Neural crest cell (in vitro differentiated cells): ENCODE measurements around the gene ADD2. TPM values are rescaled to one million over a fixed set of nuclear protein-coding genes. Genes with fewer than 3 reads are reported as not detected.
"Not testable (repeated sequence)": the region's sequence is repeated elsewhere in the genome, so short reads cannot be mapped to it uniquely, and the experiment has no call there.

Experiments
- DNase-seq: peaks from one replicate; pipeline ENCODE4 v3.0.0; 2021; ENCODE audit warnings: low read depth, mixed read lengths, low spot score
- H3K27ac Mint-ChIP-seq: one replicate; pipeline ENCODE4 v1.8.0; 2021; ENCODE audit warnings: mild to moderate bottlenecking, mixed read lengths; ENCODE audit not compliant: unreplicated experiment
- H3K27me3 Mint-ChIP-seq: 2 replicates; pipeline ENCODE4 v1.8.0; 2021; ENCODE audit warnings: low read depth, mild to moderate bottlenecking, mixed read lengths
- H3K36me3 Mint-ChIP-seq: 2 replicates; pipeline ENCODE4 v1.8.0; 2021; ENCODE audit warnings: low read depth, mild to moderate bottlenecking, mixed read lengths
- H3K4me1 Mint-ChIP-seq: 2 replicates; pipeline ENCODE4 v1.8.0; 2021; ENCODE audit warnings: mixed read lengths
- H3K4me3 Mint-ChIP-seq: one replicate; pipeline ENCODE4 v1.8.0; 2021; ENCODE audit warnings: mild to moderate bottlenecking, mixed read lengths
- H3K9me3 Mint-ChIP-seq: 2 replicates; pipeline ENCODE4 v1.8.0; 2021; ENCODE audit warnings: mixed read lengths
- CTCF ChIP-seq: fragments of 200-600 bp; sonication (generic); conservative IDR thresholded peaks from 2 replicates; pipeline ENCODE4 v1.5.0; 2021; ENCODE audit warnings: antibody characterized with exemption, mild to moderate bottlenecking
- total RNA-seq: library from RNA; stranded (reverse); gene quantifications from 2 replicates; pipeline ENCODE4 v1.2.1, GENCODE V29; 2021

The ADD2 gene
- total RNA-seq, 1 donor from 2014 or later, result 31.8 TPM

DNA sequence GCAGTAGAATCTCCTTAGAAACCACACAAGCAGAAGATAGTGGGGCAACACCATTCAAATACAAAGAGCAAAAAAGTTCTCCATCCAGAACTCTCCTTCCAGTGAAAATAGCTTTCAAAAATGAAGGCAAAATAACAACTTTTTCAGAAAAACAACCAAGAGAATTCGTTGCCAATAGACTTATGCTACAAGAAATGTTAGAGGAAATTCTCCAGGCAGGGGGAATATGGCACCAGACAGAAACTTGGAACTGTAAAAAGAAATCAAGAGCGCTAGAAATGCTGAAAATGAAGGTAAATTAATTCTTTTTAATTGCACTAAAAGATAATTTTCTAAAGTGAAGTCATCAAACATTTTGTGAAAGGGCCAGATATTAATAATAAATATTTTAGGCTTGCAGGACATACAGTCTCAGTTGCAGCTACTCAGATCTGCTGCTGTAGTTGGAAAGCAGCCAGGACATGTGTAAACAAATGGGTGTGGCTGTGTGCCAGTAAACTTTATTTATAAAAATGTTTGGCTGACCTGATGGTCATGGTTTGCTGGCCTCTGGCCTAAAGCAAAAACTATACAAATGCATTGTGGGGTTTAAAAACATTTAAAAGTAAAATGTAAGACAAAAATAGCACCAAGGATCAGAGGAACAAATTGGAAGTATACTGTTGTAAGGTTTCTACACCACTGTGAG is 140.6 kb downstream of the ADD2 start:
- Mint-ChIP-seq H3K4me1 (peaks cover 10% of the 10 kb centered on the region), H3K4me3 (no peak overlapping the region), H3K27ac (no peak overlapping the region), H3K36me3 (no peaks in the 10 kb centered on the region), H3K27me3 (peaks cover 32% of the 10 kb centered on the region), H3K9me3 (no peaks in the 10 kb centered on the region)
- DNase-seq, result no peak
- no peak for TF ChIP-seq CTCF

DNA sequence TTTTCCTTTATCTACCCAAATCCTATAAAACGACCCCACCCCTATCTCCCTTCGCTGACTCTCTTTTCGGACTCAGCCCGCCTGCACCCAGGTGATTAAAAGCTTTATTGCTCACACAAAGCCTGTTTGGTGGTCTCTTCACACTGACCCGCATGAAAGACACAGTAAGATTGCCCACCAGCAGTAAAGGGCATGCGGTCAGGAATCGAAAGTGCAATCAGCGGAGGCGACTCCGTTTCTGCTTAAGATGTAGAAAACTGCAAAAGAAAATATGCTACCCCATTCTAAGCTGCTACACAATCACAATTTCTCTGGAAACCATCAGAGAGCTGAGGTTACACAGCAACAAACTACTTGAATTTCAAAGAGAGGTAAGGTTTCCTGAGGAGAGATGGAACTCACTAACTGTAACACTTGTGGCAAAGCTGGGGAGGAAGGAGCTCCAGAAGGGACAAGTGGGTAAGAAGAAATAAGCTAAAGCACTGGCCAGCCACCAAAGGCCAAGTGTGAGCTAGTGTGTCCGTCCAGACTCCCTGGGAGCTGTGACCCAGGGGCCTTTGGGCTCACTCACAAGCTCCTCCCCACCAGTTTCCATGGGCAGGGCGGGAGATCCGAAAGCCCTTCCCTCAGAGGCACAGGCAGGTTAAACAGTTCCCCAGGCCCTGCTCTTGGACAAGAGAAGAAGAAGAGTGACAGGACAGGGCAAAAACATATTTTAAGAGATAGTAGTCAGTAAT is 141.6 kb downstream of the ADD2 start:
- Mint-ChIP-seq H3K36me3 (no peaks in the 10 kb centered on the region), H3K27ac (no peak overlapping the region), H3K4me3 (no peak overlapping the region), H3K27me3 (peaks cover 33% of the 10 kb centered on the region), H3K4me1 (peaks cover 10% of the 10 kb centered on the region), H3K9me3 (no peaks in the 10 kb centered on the region)
- TF ChIP-seq CTCF, result no peak
- no peak for DNase-seq

GRCh38 chr2:70621536-70621935 is 146.5 kb downstream of the ADD2 start:
- H3K4me1 Mint-ChIP-seq, DNase-seq, H3K4me3 Mint-ChIP-seq, H3K27ac Mint-ChIP-seq, H3K9me3 Mint-ChIP-seq, H3K36me3 Mint-ChIP-seq: not testable (repeated sequence)
- H3K27me3 Mint-ChIP-seq, result peaks cover 41% of the 10 kb centered on the region

GRCh38 chr2:70620020-70620419 is 148.0 kb downstream of the ADD2 start:
- DNase-seq, result no peak
- Mint-ChIP-seq H3K4me3 (no peak overlapping the region), H3K4me1 (no peaks in the 10 kb centered on the region), H3K27me3 (peaks cover 35% of the 10 kb centered on the region), H3K36me3 (no peaks in the 10 kb centered on the region), H3K27ac (no peak overlapping the region), H3K9me3 (no peaks in the 10 kb centered on the region)
- TF ChIP-seq CTCF, result no peak

DNA sequence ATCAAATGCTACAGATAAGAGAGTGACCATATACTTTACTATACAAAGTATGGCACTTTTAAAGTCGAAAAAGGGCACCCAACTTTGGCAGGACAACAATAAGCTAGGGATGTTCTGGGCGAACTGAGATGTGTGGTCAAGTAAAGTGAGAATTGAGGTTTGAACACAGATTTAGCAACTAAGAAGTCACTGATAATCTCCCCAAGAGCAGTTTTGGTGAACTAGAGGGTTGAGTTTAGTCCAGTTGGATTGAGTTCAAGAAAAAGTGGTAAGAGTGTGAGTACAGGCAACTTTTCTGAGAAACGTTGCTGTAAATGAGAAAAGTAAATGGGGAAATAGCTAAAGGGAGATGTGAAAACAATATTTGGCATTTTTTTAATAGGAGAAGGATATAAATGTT is 148.8 kb downstream of the ADD2 start:
- H3K36me3 Mint-ChIP-seq, result no peaks in the 10 kb centered on the region
- H3K27ac Mint-ChIP-seq, result no peak overlapping the region
- no peaks in the 10 kb centered on the region for H3K4me1 Mint-ChIP-seq
- H3K9me3 Mint-ChIP-seq, result no peaks in the 10 kb centered on the region
- DNase-seq, result no peak
- H3K27me3 Mint-ChIP-seq, result peaks cover 35% of the 10 kb centered on the region
- no peak overlapping the region for H3K4me3 Mint-ChIP-seq
- no peak for TF ChIP-seq CTCF

DNA sequence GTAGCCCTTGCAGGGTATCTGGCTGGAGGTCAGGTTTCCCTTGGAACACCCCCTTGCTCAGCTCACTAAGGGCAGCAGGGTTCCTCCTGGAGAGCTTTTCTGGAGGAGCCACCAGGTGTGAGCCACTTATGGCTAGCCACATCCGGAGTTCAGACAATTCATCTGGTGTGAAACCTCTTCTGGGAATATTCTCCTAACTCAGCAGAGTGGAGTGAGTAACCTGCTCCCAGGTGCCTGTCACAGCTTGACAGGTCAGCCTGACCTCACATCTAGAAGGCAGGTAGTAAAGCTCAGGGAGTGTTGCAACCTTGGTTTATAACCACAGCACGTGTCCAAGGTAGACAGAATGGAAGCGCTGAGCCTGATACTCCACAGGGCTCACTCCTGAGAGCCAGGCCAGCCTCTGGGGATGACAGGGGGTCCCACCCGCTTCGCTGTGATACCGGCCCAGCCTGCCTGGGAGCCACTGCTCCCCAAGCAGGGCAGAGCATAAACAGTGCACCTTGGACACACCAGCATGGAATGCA is 151.8 kb downstream of the ADD2 start:
- Mint-ChIP-seq H3K27ac (no peak overlapping the region), H3K27me3 (peaks cover 25% of the 10 kb centered on the region), H3K36me3 (no peaks in the 10 kb centered on the region), H3K9me3 (no peaks in the 10 kb centered on the region), H3K4me3 (no peak overlapping the region), H3K4me1 (no peaks in the 10 kb centered on the region)
- no peak for DNase-seq
- TF ChIP-seq CTCF, result no peak
